CD4-positive, alpha-beta T cell (primary cell): ENCODE data around the gene MYO3B. TPM values are rescaled to one million over a fixed set of nuclear protein-coding genes. Genes with fewer than 3 reads are reported as not detected.
"Not testable (repeated sequence)": the region's sequence is repeated elsewhere in the genome, so short reads cannot be mapped to it uniquely, and the experiment has no call there.

Source experiments
- ATAC-seq: fragments of 200-7000 bp; cut with Tn5 transposase; one replicate; pipeline ENCODE4 v1.10.0; 2022; ENCODE audit warnings: mild to moderate bottlenecking; ENCODE audit not compliant: poor library complexity
- CTCF ChIA-PET: fragments of 350-600 bp; sonication (Branson Sonifier 250); formaldehyde crosslinking; loops from one replicate; lab custom pipeline; 2021; ENCODE audit warnings: antibody characterized with exemption, inconsistent platforms; lab: Charles Lee
- POLR2A ChIA-PET: fragments of 350-600 bp; sonication (Branson Sonifier 250); formaldehyde crosslinking; loops from one replicate; lab custom pipeline; 2021; ENCODE audit warnings: antibody characterized with exemption, inconsistent platforms; lab: Charles Lee
- DNase-seq, 14 experiments: peaks; one replicate each; pipeline ENCODE4 v3.0.0-alpha.2; 2013 to 2020; ENCODE audit warnings: mixed read lengths in 2 of 14
- H3K27ac ChIP-seq, 2 donors: one replicate each; pipeline versions ENCODE4 v1.5.1 to v1.7.0; 2013; ENCODE audit warnings: low read length in 2 of 2, low read depth in 1 of 2, mild to moderate bottlenecking in 1 of 2
- H3K27me3 ChIP-seq, 2 experiments: 1 replicate in 1 of 2; 2 replicates in 1 of 2; pipeline versions ENCODE4 v1.6.1 to v1.7.0; 2013; ENCODE audit warnings: low read length in 2 of 2, control low read depth in 1 of 2, mild to moderate bottlenecking in 1 of 2, moderate library complexity in 1 of 2; ENCODE audit not compliant: insufficient read depth in 2 of 2, control insufficient read depth in 1 of 2
- H3K36me3 ChIP-seq: one replicate; pipeline ENCODE4 v1.6.1; 2013; ENCODE audit warnings: low read length, control low read depth; ENCODE audit not compliant: insufficient read depth
- H3K4me1 ChIP-seq: one replicate; pipeline ENCODE4 v1.6.1; 2013; ENCODE audit warnings: low read length, control low read depth; ENCODE audit not compliant: insufficient read depth
- H3K4me3 ChIP-seq: one replicate; pipeline ENCODE4 v1.5.1; 2013; ENCODE audit warnings: mild to moderate bottlenecking, low read length, moderate library complexity
- H3K9me3 ChIP-seq, 2 experiments: 1 replicate in 1 of 2; 2 replicates in 1 of 2; pipeline versions ENCODE4 v1.6.1 to v1.7.0; 2013; ENCODE audit warnings: low read length in 2 of 2, mild to moderate bottlenecking in 2 of 2, control low read depth in 1 of 2, moderate library complexity in 1 of 2; ENCODE audit not compliant: control insufficient read depth in 1 of 2, insufficient read depth in 1 of 2
- H3K27ac Mint-ChIP-seq: one replicate; pipeline ENCODE4 v1.8.0; 2020; ENCODE audit warnings: mixed read lengths
- H3K27me3 Mint-ChIP-seq: one replicate; pipeline ENCODE4 v1.8.0; 2021; ENCODE audit warnings: mixed read lengths
- H3K36me3 Mint-ChIP-seq: one replicate; pipeline ENCODE4 v1.8.0; 2021; ENCODE audit warnings: low read depth, mixed read lengths
- H3K4me1 Mint-ChIP-seq: one replicate; pipeline ENCODE4 v1.8.0; 2021; ENCODE audit warnings: low read depth, mixed read lengths
- H3K4me3 Mint-ChIP-seq: one replicate; pipeline ENCODE4 v1.8.0; 2020; ENCODE audit warnings: mild to moderate bottlenecking, mixed read lengths
- H3K9me3 Mint-ChIP-seq: one replicate; pipeline ENCODE4 v1.8.0; 2020; ENCODE audit warnings: mixed read lengths
- CTCF ChIP-seq: fragments of 200-600 bp; IDR thresholded peaks from one replicate; pipeline ENCODE4 v1.8.0; 2022; ENCODE audit warnings: antibody characterized with exemption, mild to moderate bottlenecking
- intact Hi-C, 2 experiments: fragments of 100-400 bp; cut with DNase I in 1 of 2; cut with micrococcal nuclease in 1 of 2; formaldehyde crosslinking; loops; one replicate each; pipeline versions ENCODE4 v1.15.1 to v1.9.0; 2023 to 2025; cut with DNase I, micrococcal nuclease
- total RNA-seq, 174 experiments: library from RNA in 2 of 174; stranded (reverse) in 2 of 174; gene quantifications; one replicate each; pipeline ENCODE4 v1.2.3 and lab custom pipeline; 2021 to 2026

The MYO3B gene
- total RNA-seq, 2 experiments from 2014 or later, result not detected

GRCh38 chr2:170544817-170545216 lies 366.9 kb downstream of the MYO3B start:
- ChIA-PET POLR2A (no interaction called here), CTCF (no interaction called here)
- Mint-ChIP-seq H3K36me3 (no peaks in the 10 kb centered on the region), H3K27me3 (peaks cover 8% of the 10 kb centered on the region), H3K4me3 (no peak overlapping the region), H3K27ac (no peak overlapping the region), H3K9me3 (peaks cover 4% of the 10 kb centered on the region), H3K4me1 (no peaks in the 10 kb centered on the region)
- no peak for TF ChIP-seq CTCF
- no peak for DNase-seq
- Histone ChIP-seq H3K4me1 (no peaks in the 10 kb centered on the region), H3K27me3 (peaks cover 0 to 7% of the 10 kb centered on the region in 2 experiments), H3K9me3 (peaks cover 0 to 6% of the 10 kb centered on the region in 2 experiments), H3K27ac (no peak overlapping the region), H3K36me3 (no peaks in the 10 kb centered on the region), H3K4me3 (no peak overlapping the region)
- no peak for ATAC-seq
- intact Hi-C loops, result no loop called here

DNA sequence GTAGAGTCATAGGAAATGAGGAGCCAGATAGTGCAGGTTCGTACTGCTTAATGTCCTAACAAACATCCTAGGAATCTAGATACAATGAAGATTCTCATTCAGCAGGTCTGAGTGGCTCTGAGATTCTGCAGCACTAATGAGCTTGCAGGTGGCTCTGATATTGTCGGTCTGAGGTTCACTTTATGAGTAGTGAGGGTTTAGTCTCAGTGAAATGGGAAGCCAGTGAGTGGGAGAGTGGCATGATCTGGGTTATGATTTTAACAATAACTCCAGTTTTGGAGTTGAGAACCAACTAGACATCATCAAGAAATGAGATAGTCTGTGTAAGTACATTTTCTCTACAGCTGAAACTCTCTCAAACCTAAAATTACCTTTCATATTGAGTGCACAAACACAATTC lies 370.4 kb downstream of the MYO3B start:
- TF ChIP-seq CTCF, result no peak
- ChIA-PET POLR2A (no interaction called here), CTCF (no interaction called here)
- DNase-seq, result no peak
- Mint-ChIP-seq H3K27ac (no peak overlapping the region), H3K4me3 (no peak overlapping the region), H3K9me3 (peaks cover 10% of the 10 kb centered on the region), H3K4me1 (no peaks in the 10 kb centered on the region), H3K27me3 (peaks cover 3% of the 10 kb centered on the region), H3K36me3 (no peaks in the 10 kb centered on the region)
- H3K9me3 ChIP-seq, result peaks cover 9 to 12% of the 10 kb centered on the region in 2 experiments
- peaks cover 0 to 2% of the 10 kb centered on the region in 2 experiments for H3K27me3 ChIP-seq
- ATAC-seq, result no peak
- H3K4me1 ChIP-seq, result no peaks in the 10 kb centered on the region
- no peak overlapping the region for H3K27ac ChIP-seq
- H3K4me3 ChIP-seq, result no peak overlapping the region
- intact Hi-C loops, result no loop called here
- no peaks in the 10 kb centered on the region for H3K36me3 ChIP-seq

DNA sequence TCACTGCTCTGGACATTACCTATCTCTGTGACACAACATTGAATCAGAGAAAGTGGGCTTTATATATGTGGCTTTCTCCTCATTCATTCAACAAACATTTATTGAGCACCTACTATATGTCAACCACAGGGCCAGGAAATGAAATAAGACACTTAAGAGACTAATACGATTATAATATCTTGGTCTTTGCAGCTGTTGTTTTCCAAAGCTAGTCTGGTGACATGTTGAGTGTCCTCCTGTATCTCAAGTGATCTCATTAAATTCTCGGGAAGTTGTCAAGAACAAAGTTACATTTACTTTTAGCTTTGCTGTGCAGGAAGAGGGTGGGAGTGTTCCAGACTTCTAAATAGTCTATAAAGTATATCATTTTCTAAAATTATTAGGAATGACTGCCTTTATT lies 372.6 kb downstream of the MYO3B start:
- TF ChIP-seq CTCF, result no peak
- Histone ChIP-seq H3K36me3 (no peaks in the 10 kb centered on the region), H3K27ac (no peak overlapping the region), H3K4me3 (no peak overlapping the region), H3K9me3 (peaks cover 6 to 9% of the 10 kb centered on the region in 2 experiments), H3K27me3 (no peaks in the 10 kb centered on the region), H3K4me1 (no peaks in the 10 kb centered on the region)
- ChIA-PET POLR2A (no interaction called here), CTCF (no interaction called here)
- Mint-ChIP-seq H3K36me3 (no peaks in the 10 kb centered on the region), H3K27ac (no peak overlapping the region), H3K4me3 (no peak overlapping the region), H3K4me1 (no peaks in the 10 kb centered on the region), H3K27me3 (no peaks in the 10 kb centered on the region), H3K9me3 (peaks cover 12% of the 10 kb centered on the region)
- ATAC-seq (no peak), DNase-seq (no peak)
- intact Hi-C loops, result no loop called here

DNA sequence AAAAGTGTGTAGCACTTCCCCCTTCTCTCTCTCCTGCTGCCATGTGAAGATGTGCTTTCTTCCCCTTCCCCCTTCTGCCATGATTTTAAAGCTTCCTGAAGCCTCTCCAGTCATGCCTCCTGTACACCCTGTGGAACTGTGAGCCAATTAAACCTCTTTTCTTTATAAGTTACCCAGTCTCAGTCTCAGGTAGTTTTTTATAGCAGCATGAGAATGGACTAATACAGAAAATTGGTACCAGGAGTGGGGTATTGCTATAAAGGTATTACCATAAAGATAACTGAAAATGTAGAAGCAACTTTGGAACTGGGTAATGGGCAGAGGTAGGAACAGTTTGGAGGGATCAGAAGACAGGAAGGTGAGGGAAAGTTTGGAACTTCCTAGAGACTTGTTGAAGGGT lies 374.0 kb downstream of the MYO3B start:
- H3K4me3 ChIP-seq, H3K9me3 Mint-ChIP-seq, DNase-seq, H3K27ac ChIP-seq, H3K4me1 Mint-ChIP-seq, POLR2A ChIA-PET, H3K27me3 ChIP-seq, H3K36me3 ChIP-seq, ATAC-seq, H3K4me3 Mint-ChIP-seq, CTCF ChIA-PET, H3K27ac Mint-ChIP-seq, intact Hi-C loops, H3K27me3 Mint-ChIP-seq, H3K9me3 ChIP-seq, H3K36me3 Mint-ChIP-seq, H3K4me1 ChIP-seq: not testable (repeated sequence)
